ENCODE results near the gene PPM1H. TPM values are rescaled to one million over a fixed set of nuclear protein-coding genes. Genes with fewer than 3 reads are reported as not detected.

Gene PPM1H
- total and polyA plus RNA-seq, 11 donors, result 1.3 to 9.6 (median 4.9) TPM

GRCh38 chr12:62930546-62931425 lies 4.2 kb downstream of the PPM1H start:
- H3K4me3 ChIP-seq, result no peak overlapping the region
- TF ChIP-seq POLR2A (IDR thresholded peaks at IDR 0.05), result no peak
- no peak overlapping the region for H3K27ac ChIP-seq
- peaks cover 0 to 29% (median 8%) of the 10 kb centered on the region in 12 donors for H3K4me1 ChIP-seq
- H3K36me3 ChIP-seq, result no peaks in the 10 kb centered on the region
- no peaks in the 10 kb centered on the region for H3K9me3 ChIP-seq
- ATAC-seq (no peak), DNase-seq (no peak)
- no peaks in the 10 kb centered on the region for H3K27me3 ChIP-seq
- intact Hi-C loops (cut with DNase I), result loop anchor here in 9 of 10 donors (5.0 to 10.0 kb wide), 7 partner anchors 63 to 118 kb away; no protein-coding TSS in a partner anchor
- WGBS, 4 donors, result 39 to 55% (median 50%) methylated on average over 5 of the region's 5 CpGs

- no peak for DNase-seq
- no peaks in the 10 kb centered on the region for H3K27me3 ChIP-seq
- intact Hi-C loops (cut with DNase I), result no loop called here
- H3K4me3 ChIP-seq, result no peak overlapping the region
- no peaks in the 10 kb centered on the region for H3K36me3 ChIP-seq
- TF ChIP-seq CTCF (IDR thresholded peaks at IDR 0.05) (no peak), POLR2A (IDR thresholded peaks at IDR 0.05) (no peak)
- H3K4me1 ChIP-seq, result peaks cover 0 to 22% (median 6%) of the 10 kb centered on the region in 12 donors
- H3K27ac ChIP-seq, result no peak overlapping the region
- WGBS, 4 donors, result 79 to 87% (median 85%) methylated on average over 2 of the region's 2 CpGs
- ATAC-seq, result no peak
- no peaks in the 10 kb centered on the region for H3K9me3 ChIP-seq
Measured at GRCh38 chr12:62928632-62929031, 6.3 kb downstream of the PPM1H start.

- ATAC-seq (no peak), DNase-seq (no peak)
- Histone ChIP-seq H3K9me3 (no peaks in the 10 kb centered on the region), H3K27me3 (no peaks in the 10 kb centered on the region), H3K27ac (no peak overlapping the region), H3K36me3 (no peaks in the 10 kb centered on the region), H3K4me3 (no peak overlapping the region), H3K4me1 (peaks cover 0 to 5% (median 0%) of the 10 kb centered on the region in 12 donors)
- no peak for TF ChIP-seq CTCF (IDR thresholded peaks at IDR 0.05)
- intact Hi-C loops (cut with DNase I), result no loop called here
- WGBS, 4 donors, result 93 to 100% (median 97%) methylated on average over 1 of the region's 1 CpG
Measured at GRCh38 chr12:62925680-62926079, 9.3 kb downstream of the PPM1H start.

GRCh38 chr12:62924084-62924483 lies 10.9 kb downstream of the PPM1H start:
- Histone ChIP-seq H3K9me3 (no peaks in the 10 kb centered on the region), H3K36me3 (no peaks in the 10 kb centered on the region), H3K4me3 (no peak overlapping the region), H3K27me3 (no peaks in the 10 kb centered on the region), H3K27ac (no peak overlapping the region), H3K4me1 (peaks cover 0 to 13% (median 6%) of the 10 kb centered on the region in 12 donors)
- intact Hi-C loops (cut with DNase I), result no loop called here
- WGBS, 4 donors, result 86 to 91% (median 88%) methylated on average over 2 of the region's 2 CpGs
- DNase-seq, result no peak
- no peak for TF ChIP-seq POLR2A (IDR thresholded peaks at IDR 0.05)
- TF ChIP-seq CTCF (IDR thresholded peaks at IDR 0.05), result no peak
- no peak for ATAC-seq

Data from heart left ventricle (tissue), 16 donors.